SIG-M5 treated with dmso at 0.1 percent for 504 hours (cell line): Measurements from ENCODE around the gene PDE4D.
A peak's percentile ranks its signal among the peaks of the same experiment; 100 is the strongest.

Experiments
- DNase-seq: peaks from one replicate; lab custom pipeline; 2025; ENCODE audit not compliant: unreplicated experiment; lab: John Stamatoyannopoulos, UW

Gene PDE4D

DNA sequence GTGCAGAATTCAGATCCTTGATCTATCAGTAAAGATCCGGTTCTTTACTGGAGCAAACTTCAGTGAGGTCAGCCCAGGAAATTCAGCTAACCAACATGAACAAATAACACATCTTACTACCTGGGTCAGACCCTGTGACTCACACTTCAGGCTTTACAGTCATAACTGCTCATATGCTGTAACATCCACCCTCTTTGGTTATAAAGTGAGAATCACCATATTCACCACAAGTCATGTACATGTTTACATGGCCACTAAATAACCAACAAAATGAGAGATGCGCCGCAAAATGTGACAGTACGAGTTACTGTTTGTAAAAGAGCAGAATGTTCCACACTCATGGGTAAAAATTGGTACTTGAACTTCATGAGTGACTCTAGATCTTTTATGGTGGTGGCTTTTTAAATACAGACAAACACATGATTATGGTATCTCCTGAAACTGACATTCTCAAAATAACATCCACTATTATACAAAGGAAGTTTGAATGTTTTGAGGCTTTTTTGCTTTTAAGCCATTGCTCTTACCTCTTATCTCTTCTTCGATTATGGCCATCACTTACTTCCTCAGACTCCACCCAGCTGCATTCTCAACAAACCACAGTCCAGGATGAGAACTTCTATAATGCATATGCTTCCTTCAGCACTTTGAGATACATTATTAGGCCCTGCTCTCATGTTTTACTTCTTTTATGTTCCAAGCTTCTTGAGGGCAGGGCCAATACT lies 794.1 kb downstream of the PDE4D start:
- DNase-seq: no peak

- no peak for DNase-seq
Measured at GRCh38 chr5:59098743-59099142, 794.8 kb downstream of the PDE4D start.

GRCh38 chr5:59097712-59098111 lies 795.8 kb downstream of the PDE4D start:
- DNase-seq: no peak

DNA sequence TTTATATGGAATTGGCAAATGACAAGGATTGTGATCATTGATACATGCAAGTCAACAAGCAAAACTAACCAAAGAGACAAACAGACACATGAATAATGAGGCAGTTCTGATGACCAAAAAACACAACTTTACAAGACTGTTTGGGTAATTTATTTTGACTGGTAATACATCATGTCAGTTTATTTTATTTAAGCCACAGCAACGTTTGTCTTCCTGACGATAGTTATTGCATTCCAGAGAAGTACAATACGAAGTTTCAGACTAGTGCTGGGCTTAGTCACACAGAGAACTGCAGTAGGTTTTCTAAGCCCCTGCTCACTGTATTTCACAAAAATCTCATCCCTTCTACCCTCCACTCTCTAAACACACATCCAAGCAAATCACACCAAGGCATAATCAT lies 796.4 kb downstream of the PDE4D start:
- no peak for DNase-seq

- no peak for DNase-seq
Measured at GRCh38 chr5:59095480-59095879, 798.0 kb downstream of the PDE4D start.

- DNase-seq: no peak
Measured at GRCh38 chr5:59094864-59095263, 798.7 kb downstream of the PDE4D start.

DNA sequence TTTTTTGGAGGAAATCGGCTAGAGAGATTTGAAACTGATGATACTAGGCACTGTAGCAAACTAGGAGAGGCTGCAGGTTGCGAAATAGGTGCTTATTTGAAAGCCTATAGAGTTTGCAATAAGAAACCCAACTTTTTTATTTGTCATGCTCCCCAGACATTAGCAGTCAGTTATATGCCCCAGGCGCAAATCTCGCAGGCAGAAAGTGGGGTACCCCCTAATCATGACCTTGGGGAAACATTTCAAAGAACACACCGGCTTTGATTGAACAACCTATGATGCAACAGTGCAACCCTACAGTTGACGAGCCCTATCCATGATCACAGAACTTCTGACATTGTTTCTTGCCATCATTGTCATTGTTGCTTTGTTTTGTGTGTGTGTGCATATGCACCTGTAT lies 800.2 kb downstream of the PDE4D start:
- peak; percentile 25 for DNase-seq

DNA sequence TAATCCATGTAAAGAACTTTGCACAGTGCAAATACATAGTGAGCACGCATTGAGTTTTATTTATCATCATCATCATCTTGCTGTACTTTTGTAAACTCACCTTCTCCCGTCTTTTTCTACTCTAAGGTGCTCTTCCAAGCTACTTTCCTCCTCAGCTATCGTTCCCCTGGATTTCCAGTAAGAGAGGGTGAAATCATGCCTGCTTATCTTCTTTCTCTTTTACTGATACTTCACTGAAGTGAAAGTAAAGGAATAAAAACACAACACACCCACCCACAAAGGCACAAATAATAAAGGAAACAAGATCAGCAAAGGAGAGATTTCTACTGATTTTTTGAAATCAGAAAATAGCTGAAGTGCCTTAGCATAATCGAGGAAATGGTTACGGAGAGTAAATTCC lies 800.8 kb downstream of the PDE4D start:
- no peak for DNase-seq

DNA sequence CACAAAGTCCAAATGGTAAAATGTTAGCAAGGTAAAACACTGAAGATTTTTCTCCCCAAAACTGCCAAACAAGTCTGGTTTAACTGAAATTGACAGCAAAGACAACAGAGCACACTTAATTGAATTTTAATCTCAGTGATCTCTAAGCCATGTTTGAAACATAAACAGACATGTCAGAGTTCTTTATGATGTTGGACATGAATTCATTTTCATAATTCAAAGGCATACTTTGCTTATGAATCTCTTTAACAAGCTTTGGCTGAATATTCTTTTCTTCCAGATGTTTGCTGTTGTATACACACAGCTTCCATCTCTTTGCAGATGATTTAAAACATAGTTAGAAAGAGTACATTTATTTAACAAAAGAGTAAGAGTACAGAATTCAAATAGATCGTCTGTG lies 801.6 kb downstream of the PDE4D start:
- no peak for DNase-seq

GRCh38 chr5:59090323-59090722 lies 803.2 kb downstream of the PDE4D start:
- DNase-seq: no peak

DNA sequence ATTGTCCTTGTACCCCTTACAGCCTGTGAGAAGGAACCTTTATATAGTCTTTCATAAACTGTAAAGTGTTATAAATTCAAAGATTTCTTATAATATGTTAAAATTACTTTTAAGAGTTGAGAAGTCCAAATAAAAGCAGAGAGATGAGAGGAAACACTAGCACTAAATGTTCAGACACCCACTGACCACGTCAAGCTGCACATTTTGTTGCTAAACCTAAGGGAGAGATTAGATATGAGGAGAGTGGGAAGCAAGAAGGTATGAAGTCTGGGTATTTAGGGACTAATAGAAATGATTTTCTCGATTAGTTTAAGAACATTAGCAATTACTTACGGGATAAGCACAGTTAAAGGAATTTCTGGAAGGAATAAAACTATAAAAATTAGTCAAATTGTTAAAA lies 803.8 kb downstream of the PDE4D start:
- DNase-seq: no peak

GRCh38 chr5:59088546-59088945 lies 805.0 kb downstream of the PDE4D start:
- DNase-seq: no peak

GRCh38 chr5:59086024-59086423 lies 807.5 kb downstream of the PDE4D start:
- DNase-seq: no peak

- DNase-seq: no peak
Measured at GRCh38 chr5:59081693-59082092, 811.8 kb downstream of the PDE4D start.

DNA sequence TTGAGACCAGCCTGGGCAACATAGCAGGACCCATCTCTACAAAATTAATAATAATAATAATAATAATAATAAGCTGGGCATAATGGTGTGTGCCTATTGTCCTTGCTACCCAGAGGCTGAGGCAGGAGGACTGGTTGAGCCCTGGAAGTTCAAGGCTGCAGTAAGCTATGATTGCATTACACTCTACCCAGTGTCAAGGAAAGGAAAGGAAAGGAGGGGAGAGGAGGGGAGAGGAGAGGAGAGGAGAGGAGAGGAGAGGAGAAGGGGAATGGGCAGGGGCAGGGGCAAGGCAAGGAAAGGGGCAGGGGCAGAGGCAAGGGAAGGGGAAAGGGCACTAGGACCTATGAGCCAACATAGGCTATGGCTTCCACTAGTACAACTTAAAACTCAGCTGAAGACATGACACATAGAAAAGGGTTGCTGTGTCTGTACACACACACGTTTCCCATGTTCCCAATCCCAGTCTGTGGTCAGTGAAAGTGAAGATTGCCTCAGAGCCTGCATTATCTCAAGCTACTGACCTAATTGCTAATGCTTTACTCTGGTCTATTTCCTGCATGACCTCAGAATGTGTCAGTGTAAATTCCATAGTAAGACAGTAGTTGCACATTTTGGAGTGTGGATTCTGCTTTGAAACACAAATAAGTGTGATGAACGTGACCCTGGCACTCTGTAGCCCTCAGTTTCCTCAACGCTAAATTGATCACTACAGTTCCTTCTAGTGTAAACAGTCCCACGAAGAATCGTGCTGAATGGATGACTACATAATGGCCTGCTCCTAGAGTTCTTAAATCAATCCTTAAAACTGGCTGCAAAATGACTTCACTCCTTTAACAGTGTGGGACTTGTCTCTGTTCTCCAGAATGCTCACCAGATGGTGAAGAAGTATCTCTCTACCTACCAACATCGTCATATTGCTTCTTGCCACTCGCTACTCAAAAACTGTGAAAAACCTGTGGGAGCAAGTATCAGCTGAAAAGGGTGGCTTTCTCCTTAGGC lies 813.6 kb downstream of the PDE4D start:
- no peak for DNase-seq

DNA sequence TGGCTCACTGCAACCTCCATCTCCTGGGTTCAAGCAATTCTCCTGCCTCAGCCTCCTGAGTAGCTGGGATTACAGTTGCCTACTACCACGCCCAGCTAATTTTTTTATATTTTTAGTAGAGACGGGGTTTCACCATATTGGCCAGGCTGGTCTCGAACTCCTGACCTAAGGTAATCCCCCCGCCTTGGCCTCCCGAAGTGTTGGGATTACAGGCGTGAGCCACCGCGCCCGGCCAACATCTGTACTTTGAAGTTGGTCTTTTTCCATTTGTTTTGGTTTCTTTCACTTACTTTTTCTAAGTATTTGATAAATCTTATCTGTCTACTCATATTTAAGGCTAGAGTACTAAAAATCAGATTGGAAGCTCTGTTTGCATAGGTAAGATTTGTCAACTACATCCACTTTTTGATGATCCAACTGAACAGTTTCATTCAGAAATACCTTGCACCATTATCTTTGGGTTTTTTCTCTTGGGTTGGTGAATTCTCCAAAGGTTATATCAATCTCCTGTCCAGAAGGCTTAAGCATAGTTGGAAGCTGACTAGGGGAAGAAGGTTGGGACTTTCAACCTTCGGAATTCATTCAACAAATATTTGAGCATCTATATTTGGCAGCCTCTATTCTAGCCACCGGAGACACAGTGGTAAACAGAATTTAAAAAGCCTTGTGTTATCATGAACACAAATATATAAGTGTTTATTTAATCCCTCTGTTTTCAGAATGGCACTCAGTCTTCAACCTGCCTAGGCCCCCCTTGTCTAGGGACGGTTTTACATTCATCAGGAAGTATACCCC lies 821.6 kb downstream of the PDE4D start:
- DNase-seq: no peak

- DNase-seq: no peak
Measured at GRCh38 chr5:59069438-59070079, 824.0 kb downstream of the PDE4D start.

DNA sequence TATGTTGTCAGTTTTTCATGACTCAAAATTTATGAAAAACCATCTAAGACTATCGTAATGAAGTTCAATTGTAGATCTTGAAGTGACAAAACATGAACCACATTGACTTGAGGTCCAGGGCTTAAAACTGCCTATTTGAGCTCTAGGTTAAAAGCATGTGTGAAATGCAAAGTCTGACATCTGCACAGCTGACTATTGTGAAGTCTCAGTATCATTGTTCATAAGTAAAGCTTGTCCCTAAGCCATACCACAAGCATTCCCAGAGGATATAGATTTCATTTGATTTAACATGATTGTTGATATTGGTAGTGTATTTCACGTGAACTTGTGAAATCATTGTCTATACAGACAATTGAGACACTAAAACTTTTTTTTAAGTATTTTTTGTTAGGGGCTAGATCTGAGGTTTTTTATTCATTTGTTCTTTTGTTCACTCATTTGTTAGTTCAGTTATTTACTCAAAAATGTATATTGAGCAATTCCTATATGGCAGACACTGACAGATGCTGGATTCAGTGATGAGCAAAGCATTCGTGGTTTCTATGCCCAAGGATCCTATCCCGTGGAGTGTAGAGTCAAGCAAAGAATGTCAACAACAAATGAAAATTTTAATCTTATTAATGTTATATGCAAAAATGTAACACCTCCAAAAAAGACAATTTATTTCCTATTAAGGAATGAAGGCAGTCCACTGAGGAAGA lies 825.4 kb downstream of the PDE4D start:
- DNase-seq: no peak

DNA sequence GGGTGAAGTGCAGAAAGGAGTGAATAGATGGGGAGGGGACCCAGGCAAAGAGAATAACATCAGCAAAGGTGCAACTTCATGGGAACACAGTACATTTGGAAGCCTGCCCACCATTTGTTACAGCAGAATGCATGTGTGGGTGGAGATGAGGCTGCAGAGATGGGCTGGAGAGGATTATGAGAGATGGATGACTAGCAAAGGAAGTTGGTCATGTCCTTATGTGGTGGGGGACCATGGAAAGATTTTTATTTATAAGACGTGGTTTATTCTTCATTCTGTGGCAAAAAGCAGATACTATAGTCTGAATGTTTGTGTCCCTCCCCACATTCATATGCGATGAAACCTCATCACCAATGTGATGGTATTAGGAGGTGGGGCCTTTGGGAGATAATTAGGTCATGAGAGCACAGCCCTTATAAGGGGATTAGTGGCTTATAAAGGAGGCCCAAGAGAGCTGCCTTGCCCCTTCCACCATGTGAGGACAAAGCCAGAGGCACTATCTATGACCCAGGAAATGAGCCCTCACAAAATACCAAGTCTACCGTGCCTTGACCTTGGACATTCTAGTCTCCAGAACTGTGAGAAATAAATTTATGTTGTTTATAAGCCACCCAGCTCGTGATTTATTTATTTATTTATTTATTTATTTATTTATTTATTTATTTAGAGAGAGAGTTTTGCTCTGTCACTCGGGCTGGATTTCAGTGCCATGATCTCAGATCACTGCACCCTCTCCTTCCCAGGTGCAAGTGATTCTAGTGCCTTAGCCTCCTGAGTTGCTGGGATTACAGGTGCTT lies 827.0 kb downstream of the PDE4D start:
- no peak for DNase-seq
